ENCODE results near the gene SLC6A7.
"Not testable (repeated sequence)": the region's sequence is repeated elsewhere in the genome, so short reads cannot be mapped to it uniquely, and the experiment has no call there.

Gene SLC6A7

GRCh38 chr5:150246429-150246828, 56.6 kb downstream of the SLC6A7 start:
- no peak overlapping the region for H3K27ac ChIP-seq
- TF ChIP-seq ZFX (IDR thresholded peaks at IDR 0.05; ENCODE audit: borderline replicate concordance) = no peak

GRCh38 chr5:150246835-150247234, 57.0 kb downstream of the SLC6A7 start:
- TF ChIP-seq ZFX (IDR thresholded peaks at IDR 0.05; ENCODE audit: borderline replicate concordance) (no peak), CTCF (IDR thresholded peaks at IDR 0.05) (no peak)
- H3K27ac ChIP-seq = no peak overlapping the region

DNA sequence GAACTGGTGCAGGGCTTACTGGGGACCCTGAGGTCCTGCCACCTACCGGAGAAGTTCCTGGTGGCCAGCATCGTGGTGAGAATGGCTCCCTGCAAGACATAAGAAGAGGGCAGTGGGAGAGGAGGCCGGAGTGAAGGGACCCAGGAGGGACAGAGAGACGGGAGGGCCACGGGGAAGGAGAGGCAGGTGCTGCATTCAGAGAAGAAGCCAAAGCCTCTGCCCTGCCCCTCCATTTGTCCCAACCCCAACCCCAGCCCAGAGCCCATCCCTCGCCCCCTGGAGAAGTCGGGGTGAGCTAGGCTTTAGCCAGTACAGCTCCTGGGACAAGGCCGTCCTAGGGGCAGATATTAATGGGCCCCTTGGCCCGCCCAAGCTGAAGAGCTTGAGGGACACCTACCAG, 57.9 kb downstream of the SLC6A7 start:
- no peak overlapping the region for H3K27ac ChIP-seq
- no peak for TF ChIP-seq ZFX (IDR thresholded peaks at IDR 0.05; ENCODE audit: borderline replicate concordance)
- no peak for TF ChIP-seq CTCF (IDR thresholded peaks at IDR 0.05)

DNA sequence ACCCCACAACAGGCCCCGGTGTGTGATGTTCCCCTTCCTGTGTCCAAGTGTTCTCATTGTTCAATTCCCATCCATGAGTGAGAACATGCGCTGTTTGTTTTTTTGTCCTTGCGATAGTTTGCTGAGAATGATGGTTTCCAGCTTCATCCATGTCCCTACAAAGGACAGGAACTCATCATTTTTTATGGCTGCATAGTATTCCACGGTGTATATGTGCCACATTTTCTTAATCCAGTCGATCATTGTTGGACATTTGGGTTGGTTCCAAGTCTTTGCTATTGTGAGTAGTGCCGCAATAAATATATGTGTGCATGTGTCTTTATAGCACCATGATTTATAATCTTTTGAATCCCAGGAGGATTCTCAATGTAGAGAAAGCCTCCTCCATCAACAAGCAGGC, 58.6 kb downstream of the SLC6A7 start:
- H3K27ac ChIP-seq = not testable (repeated sequence)

DNA sequence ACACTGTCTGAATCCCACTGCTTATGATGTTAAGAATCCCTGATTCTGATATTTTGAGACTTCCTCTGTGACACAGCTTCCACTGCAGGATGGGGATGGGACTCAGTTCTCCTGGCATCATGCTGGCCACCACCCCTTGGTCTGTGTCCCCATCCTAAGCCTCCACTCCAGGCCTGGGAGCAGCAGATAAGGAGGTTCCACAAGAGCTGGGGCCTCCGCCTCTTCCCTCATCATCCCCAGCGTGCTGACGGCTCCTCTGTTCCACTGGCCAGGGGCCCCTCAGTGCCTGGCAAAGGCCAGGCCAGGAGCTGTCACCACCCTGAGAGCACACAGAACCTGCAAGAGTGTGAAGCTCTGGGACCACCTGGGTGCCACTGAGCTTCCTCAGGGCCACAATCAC, 59.1 kb downstream of the SLC6A7 start:
- TF ChIP-seq ZFX (IDR thresholded peaks at IDR 0.05; ENCODE audit: borderline replicate concordance) (no peak), CTCF (IDR thresholded peaks at IDR 0.05) (no peak)
- no peak overlapping the region for H3K27ac ChIP-seq

DNA sequence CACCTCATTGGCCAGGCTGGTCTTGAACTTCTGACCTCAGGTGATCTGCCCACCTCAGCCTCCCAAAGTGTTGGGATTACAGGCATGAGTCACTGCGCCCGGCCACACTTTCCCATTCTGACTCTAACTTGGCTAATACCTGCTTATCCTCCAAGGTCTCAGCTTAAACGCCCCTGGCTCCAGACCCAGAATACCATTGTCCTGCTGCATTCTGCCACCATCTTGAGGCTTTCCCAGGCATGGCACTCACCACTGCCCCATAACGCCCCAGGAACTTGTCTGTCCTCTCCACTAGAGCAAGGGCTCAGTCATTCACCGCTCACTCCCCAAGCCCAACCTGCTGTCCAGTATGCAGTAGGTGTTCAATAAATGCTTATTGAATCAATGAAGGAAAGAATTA, 59.9 kb downstream of the SLC6A7 start:
- no peak for TF ChIP-seq CTCF (IDR thresholded peaks at IDR 0.05)
- no peak for TF ChIP-seq ZFX (IDR thresholded peaks at IDR 0.05; ENCODE audit: borderline replicate concordance)

GRCh38 chr5:150251504-150251903, 61.6 kb downstream of the SLC6A7 start:
- H3K27ac ChIP-seq = no peak overlapping the region
- no peak for TF ChIP-seq CTCF (IDR thresholded peaks at IDR 0.05)
- TF ChIP-seq ZFX (IDR thresholded peaks at IDR 0.05; ENCODE audit: borderline replicate concordance) = no peak

More for the DNA sequence above, 59.9 kb downstream of the SLC6A7 start:
- no peak overlapping the region for H3K27ac ChIP-seq

DNA sequence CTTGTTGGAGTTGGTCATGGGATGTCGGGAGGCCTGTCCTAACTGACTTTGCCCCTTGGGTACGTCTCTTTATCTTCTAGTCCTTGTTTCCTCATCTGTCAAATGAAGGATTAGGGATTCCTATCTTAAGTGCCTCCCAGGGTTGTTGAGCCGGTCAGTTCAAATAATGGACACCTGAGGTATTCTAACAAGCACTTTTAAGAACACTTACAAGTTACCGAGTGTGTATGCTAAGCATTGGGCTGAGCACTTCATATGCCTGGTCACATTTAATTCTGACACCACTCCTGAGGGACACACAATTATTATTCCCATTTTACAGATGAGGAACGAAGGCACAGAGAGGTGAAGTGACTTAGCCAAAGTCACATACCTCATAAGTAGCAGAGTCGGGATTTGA, 62.6 kb downstream of the SLC6A7 start:
- TF ChIP-seq CTCF (IDR thresholded peaks at IDR 0.05) (no peak), ZFX (IDR thresholded peaks at IDR 0.05; ENCODE audit: borderline replicate concordance) (no peak)
- no peak overlapping the region for H3K27ac ChIP-seq

Data from 22Rv1 (cell line).